K562 (cell line): Measurements from ENCODE around the gene PCDHB4.

Source experiments
- ATF3 ChIP-seq, 2 experiments: fragments of 450-650 bp in 1 of 2; sonication (generic) in 1 of 2; formaldehyde crosslinking in 1 of 2; IDR thresholded peaks in 1 of 2; conservative IDR thresholded peaks in 1 of 2; 2 replicates each; pipeline versions ENCODE4 v1.6.1 to v1.8.1; 2016 to 2023; ENCODE audit warnings: mild to moderate bottlenecking in 2 of 2, moderate library complexity in 2 of 2, inconsistent platforms in 1 of 2, missing genetic modification reagents in 1 of 2
- CBFB ChIP-seq: sonication (generic); formaldehyde crosslinking; IDR thresholded peaks from 2 replicates; pipeline ENCODE4 v1.4.0; 2020; ENCODE audit warnings: mild to moderate bottlenecking, missing genetic modification reagents
- MECOM ChIP-seq: fragments of 250-450 bp; sonication (Bioruptor Pico); IDR thresholded peaks from 2 replicates; pipeline ENCODE4 v1.8.0; 2022; ENCODE audit warnings: inconsistent platforms
- MXI1 ChIP-seq: IDR thresholded peaks from 2 replicates; pipeline ENCODE4 v1.6.1; 2011; ENCODE audit warnings: low read depth, mild to moderate bottlenecking, improper control_type of control experiment, low read length
- POLR2A ChIP-seq: fragments of 450-650 bp; conservative IDR thresholded peaks from 2 replicates; pipeline ENCODE4 v1.6.1; 2016
- POLR2AphosphoS2 ChIP-seq: IDR thresholded peaks from 2 replicates; pipeline ENCODE4 v1.6.1; 2012; ENCODE audit warnings: low read length, improper control_type of control experiment
- RBM39 ChIP-seq: fragments of 200-400 bp; formaldehyde crosslinking; optimal IDR thresholded peaks from 2 replicates; pipeline ENCODE3; 2018; ENCODE audit warnings: low read depth, low read length
- ZFX ChIP-seq: sonication (generic); formaldehyde crosslinking; IDR thresholded peaks from 2 replicates; pipeline ENCODE4 v1.8.0; 2022; ENCODE audit warnings: mild to moderate bottlenecking, missing genetic modification reagents, moderate library complexity
- ZNF311 ChIP-seq: fragments of 250-450 bp; sonication (Bioruptor Pico); IDR thresholded peaks from 2 replicates; pipeline ENCODE4 v1.4.0; 2020; ENCODE audit warnings: mild to moderate bottlenecking, moderate library complexity
- ZNF324 ChIP-seq: fragments of 250-450 bp; sonication (Bioruptor Pico); IDR thresholded peaks from 2 replicates; pipeline ENCODE4 v1.4.0; 2020; ENCODE audit warnings: mild to moderate bottlenecking
- TF ChIP-seq, protein P1 (sequence below): sonication (generic); formaldehyde crosslinking; IDR thresholded peaks from 2 replicates; pipeline ENCODE4 v1.8.1; 2022; ENCODE audit warnings: missing genetic modification reagents
- TF ChIP-seq, protein P2 (sequence below): sonication (generic); formaldehyde crosslinking; IDR thresholded peaks from 2 replicates; pipeline ENCODE4 v1.8.1; 2023; ENCODE audit warnings: mild to moderate bottlenecking, missing genetic modification reagents

- TF ChIP-seq ZNF311 (CRISPR knock-in tag), result no peak
- no peak for TF ChIP-seq POLR2AphosphoS2
- no peak for TF ChIP-seq MXI1
- TF ChIP-seq, protein P1, sequence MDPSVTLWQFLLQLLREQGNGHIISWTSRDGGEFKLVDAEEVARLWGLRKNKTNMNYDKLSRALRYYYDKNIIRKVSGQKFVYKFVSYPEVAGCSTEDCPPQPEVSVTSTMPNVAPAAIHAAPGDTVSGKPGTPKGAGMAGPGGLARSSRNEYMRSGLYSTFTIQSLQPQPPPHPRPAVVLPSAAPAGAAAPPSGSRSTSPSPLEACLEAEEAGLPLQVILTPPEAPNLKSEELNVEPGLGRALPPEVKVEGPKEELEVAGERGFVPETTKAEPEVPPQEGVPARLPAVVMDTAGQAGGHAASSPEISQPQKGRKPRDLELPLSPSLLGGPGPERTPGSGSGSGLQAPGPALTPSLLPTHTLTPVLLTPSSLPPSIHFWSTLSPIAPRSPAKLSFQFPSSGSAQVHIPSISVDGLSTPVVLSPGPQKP, result no peak
- TF ChIP-seq, protein P2, sequence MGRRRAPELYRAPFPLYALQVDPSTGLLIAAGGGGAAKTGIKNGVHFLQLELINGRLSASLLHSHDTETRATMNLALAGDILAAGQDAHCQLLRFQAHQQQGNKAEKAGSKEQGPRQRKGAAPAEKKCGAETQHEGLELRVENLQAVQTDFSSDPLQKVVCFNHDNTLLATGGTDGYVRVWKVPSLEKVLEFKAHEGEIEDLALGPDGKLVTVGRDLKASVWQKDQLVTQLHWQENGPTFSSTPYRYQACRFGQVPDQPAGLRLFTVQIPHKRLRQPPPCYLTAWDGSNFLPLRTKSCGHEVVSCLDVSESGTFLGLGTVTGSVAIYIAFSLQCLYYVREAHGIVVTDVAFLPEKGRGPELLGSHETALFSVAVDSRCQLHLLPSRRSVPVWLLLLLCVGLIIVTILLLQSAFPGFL (CRISPR knock-in tag), result no peak
- no peak for TF ChIP-seq ZNF324
- no peak for TF ChIP-seq ATF3 (IDR thresholded peaks at IDR 0.05)
- no peak for TF ChIP-seq ATF3 (CRISPR knock-in tag; conservative IDR thresholded peaks at IDR 0.05)
- no peak for TF ChIP-seq ZFX (CRISPR knock-in tag)
- TF ChIP-seq CBFB (CRISPR knock-in tag), result no peak
- no peak for TF ChIP-seq RBM39
- no peak for TF ChIP-seq MECOM
- no peak for TF ChIP-seq POLR2A
Observed at GRCh38 chr5:141105350-141105749, 16.3 kb upstream of the PCDHB4 start.
